H9 (cell line): ENCODE results near the gene CHPT1. TPM values are rescaled to one million over a fixed set of nuclear protein-coding genes. Genes with fewer than 3 reads are reported as not detected.

Experiments
- DNase-seq: peaks from one replicate; pipeline ENCODE4 v3.0.0-alpha.2; 2017
- H2AFZ ChIP-seq: one replicate; pipeline ENCODE4 v1.6.1; 2013; ENCODE audit warnings: mild to moderate bottlenecking, low read length, control low read depth, moderate library complexity
- H2AK5ac ChIP-seq: 2 replicates; pipeline ENCODE4 v1.6.1; 2013; ENCODE audit warnings: low read length, control low read depth, mixed read lengths; ENCODE audit not compliant: insufficient read length
- H2BK120ac ChIP-seq: one replicate; pipeline ENCODE4 v1.6.1; 2013; ENCODE audit warnings: low read depth, mild to moderate bottlenecking, low read length, control low read depth, inconsistent platforms; ENCODE audit not compliant: poor library complexity, severe bottlenecking
- H2BK12ac ChIP-seq: 2 replicates; pipeline ENCODE4 v1.6.1; 2013; ENCODE audit warnings: low read length, control low read depth, mixed read lengths, low read depth; ENCODE audit not compliant: insufficient read length
- H2BK15ac ChIP-seq: 2 replicates; pipeline ENCODE4 v1.6.1; 2013; ENCODE audit warnings: low read depth, low read length, control low read depth
- H2BK20ac ChIP-seq: one replicate; pipeline ENCODE4 v1.6.1; 2013; ENCODE audit warnings: low read depth, mild to moderate bottlenecking, low read length, control low read depth, inconsistent platforms; ENCODE audit not compliant: poor library complexity, severe bottlenecking
- H2BK5ac ChIP-seq: 2 replicates; pipeline ENCODE4 v1.6.1; 2013; ENCODE audit warnings: low read length, control low read depth, mixed read lengths; ENCODE audit not compliant: insufficient read length
- H3K14ac ChIP-seq: 2 replicates; pipeline ENCODE4 v1.6.1; 2013; ENCODE audit warnings: low read length, control low read depth; ENCODE audit not compliant: insufficient read depth
- H3K18ac ChIP-seq: 2 replicates; pipeline ENCODE4 v1.6.1; 2013; ENCODE audit warnings: low read depth, mild to moderate bottlenecking, mixed read lengths, low read length, control low read depth; ENCODE audit not compliant: insufficient read length
- H3K23ac ChIP-seq: 2 replicates; pipeline ENCODE4 v1.6.1; 2013; ENCODE audit warnings: low read length, control low read depth, mixed read lengths, low read depth; ENCODE audit not compliant: insufficient read length
- H3K23me2 ChIP-seq: 2 replicates; pipeline ENCODE4 v1.6.1; 2013; ENCODE audit warnings: low read depth, mild to moderate bottlenecking, mixed read lengths, low read length, control low read depth; ENCODE audit not compliant: insufficient read length, poor library complexity, severe bottlenecking
- H3K27ac ChIP-seq: 2 replicates; pipeline ENCODE4 v1.5.1; 2013; ENCODE audit warnings: low read length, control low read depth, mixed read lengths, low read depth; ENCODE audit not compliant: insufficient read length
- H3K27me3 ChIP-seq: 2 replicates; pipeline ENCODE4 v1.6.1; 2013; ENCODE audit warnings: low read length, control low read depth, inconsistent platforms; ENCODE audit not compliant: insufficient read depth
- H3K4ac ChIP-seq: 2 replicates; pipeline ENCODE4 v1.6.1; 2013; ENCODE audit warnings: low read depth, mild to moderate bottlenecking, control low read depth, inconsistent platforms, low read length, moderate library complexity
- H3K4me1 ChIP-seq: 2 replicates; pipeline ENCODE4 v1.6.1; 2013; ENCODE audit warnings: low read length, control low read depth, inconsistent platforms; ENCODE audit not compliant: insufficient read depth
- H3K4me2 ChIP-seq: 2 replicates; pipeline ENCODE4 v1.6.1; 2013; ENCODE audit warnings: low read length, control low read depth, mixed read lengths; ENCODE audit not compliant: insufficient read length, insufficient read depth
- H3K56ac ChIP-seq: 2 replicates; pipeline ENCODE4 v1.6.1; 2013; ENCODE audit warnings: low read depth, mild to moderate bottlenecking, mixed read lengths, low read length, control low read depth; ENCODE audit not compliant: insufficient read length
- H3K79me1 ChIP-seq: 2 replicates; pipeline ENCODE4 v1.6.1; 2013; ENCODE audit warnings: low read depth, mild to moderate bottlenecking, moderate library complexity, low read length, control low read depth, inconsistent platforms; ENCODE audit not compliant: insufficient read depth, poor library complexity, severe bottlenecking
- H3K79me2 ChIP-seq: 2 replicates; pipeline ENCODE4 v1.6.1; 2013; ENCODE audit warnings: low read length, control low read depth, inconsistent platforms; ENCODE audit not compliant: insufficient read depth
- H3K9ac ChIP-seq: 2 replicates; pipeline ENCODE4 v1.6.1; 2013; ENCODE audit warnings: low read length, control low read depth, mixed read lengths; ENCODE audit not compliant: insufficient read length; ENCODE audit errors: extremely low read depth
- H3K9me3 ChIP-seq: one replicate; pipeline ENCODE4 v1.6.1; 2013; ENCODE audit warnings: low read depth, low read length, inconsistent platforms; ENCODE audit not compliant: control insufficient read depth
- H3T11ph ChIP-seq: one replicate; pipeline ENCODE4 v1.6.1; 2013; ENCODE audit warnings: mild to moderate bottlenecking, low read length, control low read depth, inconsistent platforms
- H4K20me1 ChIP-seq: one replicate; pipeline ENCODE4 v1.6.1; 2013; ENCODE audit not compliant: control insufficient read depth, insufficient read length, insufficient read depth
- H4K5ac ChIP-seq: 2 replicates; pipeline ENCODE4 v1.6.1; 2013; ENCODE audit warnings: low read depth, mild to moderate bottlenecking, mixed read lengths, low read length, control low read depth; ENCODE audit not compliant: insufficient read length
- H4K8ac ChIP-seq: replicated peaks from 2 replicates; pipeline ENCODE4 v1.6.1; 2013; ENCODE audit warnings: low read length, control low read depth, mixed read lengths, low read depth; ENCODE audit not compliant: insufficient read length
- H4K91ac ChIP-seq: 2 replicates; pipeline ENCODE4 v1.6.1; 2013; ENCODE audit warnings: low read depth, mild to moderate bottlenecking, moderate library complexity, mixed read lengths, low read length, control low read depth; ENCODE audit not compliant: insufficient read length
- H3K27ac Mint-ChIP-seq, 3 experiments: 2 replicates in 2 of 3; 3 replicates in 1 of 3; pipeline ENCODE4 v1.8.0; 2020 to 2021; ENCODE audit warnings: mixed read lengths in 3 of 3, mild to moderate bottlenecking in 1 of 3, moderate library complexity in 1 of 3
- H3K27me3 Mint-ChIP-seq: 2 replicates; pipeline ENCODE4 v1.8.0; 2021; ENCODE audit warnings: low read depth, mild to moderate bottlenecking, moderate library complexity, mixed read lengths
- H3K36me3 Mint-ChIP-seq, 3 experiments: 2 replicates in 2 of 3; 3 replicates in 1 of 3; pipeline ENCODE4 v1.8.0; 2020 to 2021; ENCODE audit warnings: low read depth in 3 of 3, mixed read lengths in 3 of 3; ENCODE audit not compliant: insufficient read depth in 1 of 3
- H3K4me1 Mint-ChIP-seq, 2 experiments: 2 replicates each; pipeline ENCODE4 v1.8.0; 2020; ENCODE audit warnings: mixed read lengths in 2 of 2
- H3K4me3 Mint-ChIP-seq, 2 experiments: 2 replicates in 1 of 2; 3 replicates in 1 of 2; pipeline ENCODE4 v1.8.0; 2020 to 2021; ENCODE audit warnings: mild to moderate bottlenecking in 2 of 2, mixed read lengths in 2 of 2, moderate library complexity in 1 of 2
- H3K9me3 Mint-ChIP-seq, 2 experiments: 2 replicates in 1 of 2; 3 replicates in 1 of 2; pipeline ENCODE4 v1.8.0; 2020; ENCODE audit warnings: mild to moderate bottlenecking in 2 of 2, mixed read lengths in 2 of 2, moderate library complexity in 1 of 2
- WGBS: extraction: QIAGEN DNeasy Blood & Tissue Kit; methylation state at CpG from one replicate; pipeline ENCODE4 v1.1.7; 2013; ENCODE audit warnings: missing lambda C conversion rate, low lambda C conversion rate, mixed read lengths; ENCODE audit not compliant: insufficient read length; ENCODE audit errors: extremely low coverage; 5-methylcytosine and 5-hydroxymethylcytosine counted together
- total RNA-seq: library from RNA; stranded (reverse); gene quantifications from 2 replicates; pipeline ENCODE4 v1.2.1, GENCODE V29; 2021
- TF ChIP-seq, protein P1 (sequence below): fragments of 200-600 bp; sonication (generic); conservative IDR thresholded peaks from 3 replicates; pipeline ENCODE4 v1.8.0; 2021; ENCODE audit warnings: antibody characterized with exemption, mild to moderate bottlenecking

The CHPT1 gene
- total RNA-seq, 1 experiment from 2014 or later = 17.1 TPM

DNA sequence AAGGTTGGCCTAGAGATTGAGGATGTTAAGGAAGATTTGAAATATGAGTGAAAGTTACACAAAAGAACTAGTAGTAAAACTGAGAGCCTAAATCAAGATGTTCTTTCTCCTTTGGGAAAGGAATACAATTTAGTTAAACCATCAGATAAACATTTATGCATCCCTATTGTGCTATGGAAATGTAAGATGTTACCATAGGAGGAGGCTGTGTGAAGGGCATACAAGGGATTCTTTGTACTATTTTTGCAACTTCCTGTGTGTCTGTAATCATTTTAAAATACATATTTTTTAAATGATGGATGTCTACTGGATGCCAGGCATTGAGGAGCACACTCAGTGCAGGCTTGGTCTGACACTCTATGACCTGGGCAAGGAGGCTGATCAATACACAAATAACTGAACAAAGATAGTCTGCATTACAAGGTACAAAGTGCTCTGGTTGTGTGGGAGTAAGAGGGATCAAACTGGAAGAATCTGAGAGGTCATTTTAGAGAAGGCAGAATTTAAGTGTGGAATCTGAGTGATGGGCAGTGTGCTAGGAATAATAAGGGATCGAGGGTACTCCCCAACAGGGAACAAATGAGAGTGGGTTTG is 5.8 kb upstream of the CHPT1 start:
- no peak overlapping the region for H2BK20ac ChIP-seq
- no peaks in the 10 kb centered on the region for H3K79me1 ChIP-seq
- Mint-ChIP-seq H3K4me3 (no peak overlapping the region), H3K27me3 (peaks cover 18% of the 10 kb centered on the region), H3K36me3 (no peaks in the 10 kb centered on the region), H3K4me1 (peaks cover 3% of the 10 kb centered on the region in 2 experiments), H3K9me3 (no peaks in the 10 kb centered on the region), H3K27ac (no peak overlapping the region)
- no peak overlapping the region for H2BK15ac ChIP-seq
- H3K9me3 ChIP-seq = no peaks in the 10 kb centered on the region
- no peak overlapping the region for H3K14ac ChIP-seq
- TF ChIP-seq, protein P1, sequence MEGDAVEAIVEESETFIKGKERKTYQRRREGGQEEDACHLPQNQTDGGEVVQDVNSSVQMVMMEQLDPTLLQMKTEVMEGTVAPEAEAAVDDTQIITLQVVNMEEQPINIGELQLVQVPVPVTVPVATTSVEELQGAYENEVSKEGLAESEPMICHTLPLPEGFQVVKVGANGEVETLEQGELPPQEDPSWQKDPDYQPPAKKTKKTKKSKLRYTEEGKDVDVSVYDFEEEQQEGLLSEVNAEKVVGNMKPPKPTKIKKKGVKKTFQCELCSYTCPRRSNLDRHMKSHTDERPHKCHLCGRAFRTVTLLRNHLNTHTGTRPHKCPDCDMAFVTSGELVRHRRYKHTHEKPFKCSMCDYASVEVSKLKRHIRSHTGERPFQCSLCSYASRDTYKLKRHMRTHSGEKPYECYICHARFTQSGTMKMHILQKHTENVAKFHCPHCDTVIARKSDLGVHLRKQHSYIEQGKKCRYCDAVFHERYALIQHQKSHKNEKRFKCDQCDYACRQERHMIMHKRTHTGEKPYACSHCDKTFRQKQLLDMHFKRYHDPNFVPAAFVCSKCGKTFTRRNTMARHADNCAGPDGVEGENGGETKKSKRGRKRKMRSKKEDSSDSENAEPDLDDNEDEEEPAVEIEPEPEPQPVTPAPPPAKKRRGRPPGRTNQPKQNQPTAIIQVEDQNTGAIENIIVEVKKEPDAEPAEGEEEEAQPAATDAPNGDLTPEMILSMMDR = no peak
- WGBS = no CpG with 5 or more reads among the region's 1 CpG
- H3T11ph ChIP-seq = no peak overlapping the region
- no peak overlapping the region for H2BK120ac ChIP-seq
- H3K27me3 ChIP-seq = peaks cover 6% of the 10 kb centered on the region; the same call in 1 of the 2 replicates
- H3K27ac ChIP-seq = no peak overlapping the region
- H3K56ac ChIP-seq = no peak overlapping the region
- no peak overlapping the region for H4K91ac ChIP-seq
- H2BK12ac ChIP-seq = no peak overlapping the region
- no peak overlapping the region for H4K5ac ChIP-seq
- H3K79me2 ChIP-seq = no peaks in the 10 kb centered on the region
- no peak overlapping the region for H3K4me2 ChIP-seq
- H3K23ac ChIP-seq = no peak overlapping the region
- H3K9ac ChIP-seq = no peak overlapping the region
- H2BK5ac ChIP-seq = no peak overlapping the region
- H2AK5ac ChIP-seq = no peak overlapping the region
- no peak for DNase-seq
- H3K23me2 ChIP-seq = peaks cover under 1% of the 10 kb centered on the region
- no peak overlapping the region for H3K18ac ChIP-seq
- no peak overlapping the region for H3K4ac ChIP-seq
- H4K8ac ChIP-seq = no peak overlapping the region
- H4K20me1 ChIP-seq = no peaks in the 10 kb centered on the region
- H2AFZ ChIP-seq = no peak overlapping the region
- peaks cover 1% of the 10 kb centered on the region; the same call in 1 of the 2 replicates for H3K4me1 ChIP-seq
